ENCODE data around the gene CCNDBP1.

Gene CCNDBP1

GRCh38 chr15:43229977-43230376 lies 44.8 kb downstream of the CCNDBP1 start:
- Histone ChIP-seq H3K36me3 (ENCODE audit: control insufficient read depth, insufficient read depth, low read length) (no peaks in the 10 kb centered on the region), H3K4me1 (no peaks in the 10 kb centered on the region), H3K79me2 (no peaks in the 10 kb centered on the region), H2AFZ (no peak overlapping the region), H3K4me3 (ENCODE audit: low read depth, low read length) (no peak overlapping the region), H3K9ac (no peak overlapping the region), H3K9me3 (ENCODE audit: control insufficient read depth, low read length) (no peaks in the 10 kb centered on the region), H3K27ac (no peak overlapping the region), H3K4me2 (ENCODE audit: low read length) (no peak overlapping the region), H3K27me3 (ENCODE audit: control insufficient read depth, insufficient read depth, low read length) (no peaks in the 10 kb centered on the region)
- TF ChIP-seq CTCF (IDR thresholded peaks at IDR 0.05): no peak

GRCh38 chr15:43230640-43231115 lies 45.5 kb downstream of the CCNDBP1 start:
- no peak overlapping the region for H2AFZ ChIP-seq
- no peak for TF ChIP-seq CTCF (IDR thresholded peaks at IDR 0.05)
- H3K9ac ChIP-seq: no peak overlapping the region
- no peaks in the 10 kb centered on the region for H3K79me2 ChIP-seq
- no peak overlapping the region for H3K4me3 ChIP-seq (ENCODE audit: low read depth, low read length)
- H3K4me2 ChIP-seq (ENCODE audit: low read length): no peak overlapping the region
- no peaks in the 10 kb centered on the region for H3K27me3 ChIP-seq (ENCODE audit: control insufficient read depth, insufficient read depth, low read length)
- H3K4me1 ChIP-seq: no peaks in the 10 kb centered on the region
- H3K27ac ChIP-seq: no peak overlapping the region
- H3K9me3 ChIP-seq (ENCODE audit: control insufficient read depth, low read length): no peaks in the 10 kb centered on the region
- H3K36me3 ChIP-seq (ENCODE audit: control insufficient read depth, insufficient read depth, low read length): no peaks in the 10 kb centered on the region

- Histone ChIP-seq H3K36me3 (ENCODE audit: control insufficient read depth, insufficient read depth, low read length) (no peaks in the 10 kb centered on the region), H3K4me2 (ENCODE audit: low read length) (no peak overlapping the region), H3K79me2 (no peaks in the 10 kb centered on the region), H3K27ac (no peak overlapping the region), H3K4me3 (ENCODE audit: low read depth, low read length) (no peak overlapping the region), H3K27me3 (ENCODE audit: control insufficient read depth, insufficient read depth, low read length) (no peaks in the 10 kb centered on the region), H3K9ac (no peak overlapping the region), H2AFZ (no peak overlapping the region), H3K9me3 (ENCODE audit: control insufficient read depth, low read length) (no peaks in the 10 kb centered on the region), H3K4me1 (no peaks in the 10 kb centered on the region)
- no peak for TF ChIP-seq CTCF (IDR thresholded peaks at IDR 0.05)
These were observed 47.2 kb downstream of the CCNDBP1 start for GRCh38 chr15:43232289-43232874.

GRCh38 chr15:43235536-43235935 lies 50.3 kb downstream of the CCNDBP1 start:
- Histone ChIP-seq H3K27me3 (ENCODE audit: control insufficient read depth, insufficient read depth, low read length) (no peaks in the 10 kb centered on the region), H3K9ac (no peak overlapping the region), H3K4me1 (no peaks in the 10 kb centered on the region), H3K4me3 (ENCODE audit: low read depth, low read length) (no peak overlapping the region), H3K9me3 (ENCODE audit: control insufficient read depth, low read length) (no peaks in the 10 kb centered on the region), H3K79me2 (no peaks in the 10 kb centered on the region), H3K4me2 (ENCODE audit: low read length) (no peak overlapping the region), H3K36me3 (ENCODE audit: control insufficient read depth, insufficient read depth, low read length) (no peaks in the 10 kb centered on the region), H3K27ac (no peak overlapping the region), H2AFZ (no peak overlapping the region)
- no peak for TF ChIP-seq CTCF (IDR thresholded peaks at IDR 0.05)

GRCh38 chr15:43237842-43238470 lies 52.8 kb downstream of the CCNDBP1 start:
- Histone ChIP-seq H3K27ac (no peak overlapping the region), H3K4me1 (no peaks in the 10 kb centered on the region), H3K4me2 (ENCODE audit: low read length) (no peak overlapping the region), H2AFZ (no peak overlapping the region), H3K36me3 (ENCODE audit: control insufficient read depth, insufficient read depth, low read length) (no peaks in the 10 kb centered on the region), H3K27me3 (ENCODE audit: control insufficient read depth, insufficient read depth, low read length) (no peaks in the 10 kb centered on the region), H3K9me3 (ENCODE audit: control insufficient read depth, low read length) (no peaks in the 10 kb centered on the region), H3K9ac (no peak overlapping the region), H3K79me2 (no peaks in the 10 kb centered on the region), H3K4me3 (ENCODE audit: low read depth, low read length) (no peak overlapping the region)
- no peak for TF ChIP-seq CTCF (IDR thresholded peaks at IDR 0.05)
